CD4-positive, alpha-beta T cell treated with Interleukin-21 for 1 hour (primary cell): ENCODE measurements around the gene ADI1.
"Not testable (repeated sequence)": the region's sequence is repeated elsewhere in the genome, so short reads cannot be mapped to it uniquely, and the experiment has no call there.

ENCODE experiments used
- DNase-seq: peaks from one replicate; pipeline ENCODE4 v3.0.0-alpha.2; 2020

Gene ADI1

DNA sequence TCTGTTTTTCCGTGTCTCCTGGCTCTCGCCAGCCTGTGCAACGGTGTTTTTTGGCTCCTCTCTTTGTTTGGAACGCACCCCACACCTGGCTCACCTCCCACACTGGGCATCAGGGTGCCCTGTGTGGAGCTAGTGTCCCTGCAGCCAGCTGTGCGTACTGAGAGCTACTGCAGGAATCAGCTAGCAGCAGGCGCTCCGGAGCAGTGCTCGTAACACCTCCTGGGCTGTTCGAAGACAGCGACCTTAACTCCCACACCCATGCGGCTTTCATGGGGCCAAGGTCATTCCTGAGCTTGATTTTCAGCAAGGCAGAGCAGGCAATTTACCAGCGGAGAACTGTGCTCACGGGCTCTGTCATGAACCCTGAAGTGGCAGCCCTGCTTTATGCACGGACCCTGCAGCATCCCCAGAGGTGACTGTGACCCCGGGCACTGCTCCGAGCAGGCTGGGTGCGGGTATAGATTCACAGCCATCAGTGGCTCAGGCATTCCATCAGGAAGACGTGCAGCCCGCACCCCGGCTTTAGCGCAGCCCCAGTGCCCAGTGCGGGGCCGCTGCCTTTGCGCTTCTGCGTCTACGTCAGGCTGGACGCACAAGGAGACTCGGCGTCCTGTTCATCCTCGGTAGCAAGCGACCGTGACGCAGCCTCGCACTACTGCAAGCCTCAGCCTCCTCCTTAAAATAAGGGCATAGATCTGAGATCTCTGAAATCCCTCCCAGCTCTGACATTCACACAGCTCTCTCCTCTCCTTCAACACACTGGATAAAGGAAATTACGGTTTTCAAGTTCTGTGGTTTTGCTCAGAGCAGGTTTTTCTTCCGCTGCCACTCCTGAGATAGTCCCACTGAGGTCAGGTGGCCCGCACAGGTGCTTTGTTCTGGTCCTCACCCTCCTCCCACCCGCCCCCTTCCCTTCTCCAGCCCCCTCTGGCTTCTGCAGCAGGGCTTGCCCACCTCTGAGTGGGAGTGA, 58.2 kb downstream of the ADI1 start:
- no peak for DNase-seq

DNA sequence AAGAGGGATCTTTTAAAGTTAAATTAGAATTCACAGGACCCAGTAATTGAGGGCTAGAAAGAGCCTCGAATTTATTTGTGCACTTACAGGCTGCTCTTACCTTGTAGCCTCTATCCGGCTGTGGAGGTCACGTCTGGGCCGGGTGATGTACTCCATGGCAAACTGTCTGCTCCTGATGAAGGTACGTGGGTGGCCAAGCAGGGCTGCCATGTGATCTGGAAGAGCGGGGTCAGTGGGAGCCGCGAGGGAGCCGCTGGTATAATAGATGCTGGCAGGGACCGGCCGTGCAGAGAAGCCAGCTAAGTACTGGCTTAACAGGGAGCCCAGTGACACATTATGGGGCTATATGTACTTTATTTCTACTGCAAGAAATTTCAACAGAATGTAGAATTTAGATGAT, 59.2 kb downstream of the ADI1 start:
- no peak for DNase-seq

DNA sequence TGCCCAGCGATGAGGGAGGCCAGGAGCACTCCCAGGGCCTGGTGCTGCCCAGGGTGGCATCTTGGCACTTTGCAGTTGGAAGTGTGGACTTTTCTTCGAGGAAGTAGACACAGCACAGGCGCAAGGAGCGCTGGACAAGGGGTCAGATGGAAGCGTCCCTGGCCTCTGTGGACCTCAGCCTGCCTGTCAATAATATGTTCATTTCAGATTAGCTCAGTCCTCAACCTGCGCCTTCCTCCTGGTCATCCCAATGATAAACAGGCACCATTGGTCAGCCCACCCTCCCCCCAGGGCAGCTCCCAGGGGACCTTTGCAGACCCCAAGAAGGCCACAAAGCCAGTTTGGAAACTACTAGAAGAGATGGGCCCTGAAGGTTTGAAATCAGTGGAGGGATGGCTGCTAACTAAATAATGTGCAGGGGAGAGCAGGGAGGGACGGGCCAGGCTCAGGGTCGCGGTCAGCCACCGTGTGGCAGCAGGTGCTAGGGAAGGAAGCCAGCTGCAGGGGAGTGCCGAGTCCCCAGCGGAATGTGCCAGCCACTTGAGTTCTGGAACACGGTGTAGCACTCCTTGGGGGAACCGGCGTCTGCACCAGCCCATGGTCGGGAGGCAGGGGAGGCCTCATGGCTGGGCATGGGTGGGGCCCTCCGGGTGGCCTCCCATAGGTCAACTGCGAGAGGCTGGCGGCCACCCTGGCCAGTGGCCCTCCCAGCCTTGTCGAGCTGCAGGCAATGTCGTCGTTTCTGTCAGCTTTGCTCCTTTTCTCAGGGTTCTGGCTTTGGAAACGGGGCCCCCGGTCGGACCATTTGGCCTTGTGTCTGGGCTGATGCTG, 59.9 kb downstream of the ADI1 start:
- no peak for DNase-seq

GRCh38 chr2:3458396-3459184, 60.7 kb downstream of the ADI1 start:
- no peak for DNase-seq

GRCh38 chr2:3457524-3458395, 61.6 kb downstream of the ADI1 start:
- DNase-seq, result no peak

DNA sequence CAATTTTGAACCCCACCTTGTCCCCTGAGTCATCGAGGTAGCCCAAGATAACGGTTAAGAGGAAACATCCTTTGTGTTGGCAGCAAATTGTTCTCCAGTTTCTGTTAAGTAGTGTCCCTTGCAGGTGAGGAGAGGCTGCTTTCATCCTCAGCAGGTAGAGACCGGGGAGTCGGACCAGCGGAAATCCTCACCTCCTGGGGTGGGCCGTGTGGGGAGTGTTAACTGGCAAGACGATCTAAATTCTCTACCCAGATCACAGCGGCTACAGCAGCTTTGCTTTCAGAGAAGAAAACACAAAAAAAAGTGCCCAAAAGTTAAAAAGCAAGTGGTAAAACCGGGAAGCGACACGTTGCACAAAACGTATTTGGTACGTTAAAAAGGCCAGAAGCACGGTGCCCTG, 63.2 kb downstream of the ADI1 start:
- DNase-seq, result no peak

GRCh38 chr2:3454802-3455201, 64.5 kb downstream of the ADI1 start:
- DNase-seq, result no peak

DNA sequence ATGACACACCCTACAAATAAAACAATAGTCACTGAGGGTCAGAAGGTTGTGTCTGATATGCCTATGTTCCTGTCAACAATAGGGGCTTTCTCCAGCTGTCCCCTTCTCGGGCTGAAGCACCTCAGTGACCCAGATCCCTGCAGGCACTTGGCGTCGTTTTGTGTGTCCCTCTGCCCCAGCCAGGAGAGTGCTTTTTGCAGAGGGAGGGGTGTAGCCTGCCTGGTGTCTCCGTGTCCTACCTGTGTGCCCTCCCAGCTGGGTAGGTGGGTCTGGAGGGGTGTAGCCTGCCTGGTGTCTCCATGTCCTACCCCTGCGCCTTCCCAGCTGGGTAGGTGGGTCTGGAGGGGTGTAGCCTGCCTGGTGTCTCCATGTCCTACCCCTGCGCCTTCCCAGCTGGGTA, 65.3 kb downstream of the ADI1 start:
- DNase-seq, result not testable (repeated sequence)

DNA sequence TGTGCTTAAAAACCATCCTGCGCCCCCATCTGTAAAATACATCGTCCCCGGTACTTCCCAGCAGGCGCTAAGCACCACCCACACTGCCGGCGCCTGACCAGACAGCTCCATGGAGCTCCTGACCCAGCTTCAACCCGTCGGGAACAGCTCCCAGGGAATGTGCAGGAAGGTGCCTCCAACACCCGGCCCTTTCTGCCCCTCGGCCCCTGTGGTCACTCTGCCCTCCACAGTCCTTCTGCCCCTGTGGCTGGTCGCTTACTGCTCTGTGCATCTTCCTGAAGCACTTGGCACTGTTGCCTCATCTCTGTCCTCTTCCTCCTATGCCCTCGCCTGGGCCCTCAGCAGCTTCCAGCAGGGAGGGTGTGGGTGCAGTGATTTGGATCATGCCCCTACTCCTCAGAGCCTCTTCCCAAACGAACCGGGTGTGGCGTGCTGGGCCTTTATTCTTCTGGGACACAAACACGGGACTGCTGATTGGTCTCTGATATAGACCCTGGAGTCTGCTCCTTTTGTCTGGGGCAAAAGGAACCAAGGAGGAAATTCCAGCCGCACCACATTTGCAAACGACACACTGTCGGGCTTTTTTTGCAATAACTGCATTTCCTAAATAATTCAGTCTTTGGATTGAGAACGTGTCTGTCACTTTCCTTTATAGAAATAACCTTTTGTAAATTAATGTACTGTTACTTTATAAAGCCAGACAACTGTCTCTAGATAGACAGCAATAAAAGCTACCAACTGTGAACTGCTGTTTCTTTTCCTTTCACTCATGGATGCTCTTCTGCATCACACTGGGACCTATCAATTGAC, 65.9 kb downstream of the ADI1 start:
- DNase-seq, result no peak

GRCh38 chr2:3451926-3452671, 67.2 kb downstream of the ADI1 start:
- DNase-seq, result no peak

- DNase-seq, result no peak
Measured at GRCh38 chr2:3451169-3451568, 68.2 kb downstream of the ADI1 start.

- DNase-seq, result no peak
Measured at GRCh38 chr2:3450385-3451010, 68.8 kb downstream of the ADI1 start.

DNA sequence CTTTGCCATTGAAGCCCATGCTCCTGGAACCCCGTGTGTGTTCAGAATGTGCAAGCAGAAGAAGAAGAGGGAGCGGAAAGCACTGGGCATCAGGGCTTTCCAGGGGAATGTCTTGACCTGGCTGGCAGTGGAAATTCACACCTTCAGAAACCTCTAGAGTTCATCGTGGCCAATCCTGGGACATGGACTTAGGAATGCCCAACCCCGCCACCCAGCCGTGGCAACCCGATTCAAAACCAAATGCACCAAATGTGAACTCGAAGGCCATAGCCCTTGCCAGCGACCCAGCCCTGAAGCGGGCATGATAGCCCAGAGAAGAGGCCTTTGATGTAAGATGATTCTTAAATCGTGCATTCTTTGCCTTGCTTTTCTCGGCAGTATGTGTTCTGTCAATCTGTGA, 69.4 kb downstream of the ADI1 start:
- DNase-seq, result no peak

- DNase-seq, result no peak
Measured at GRCh38 chr2:3449086-3449485, 70.2 kb downstream of the ADI1 start.

- DNase-seq, result not testable (repeated sequence)
Measured at GRCh38 chr2:3448441-3448911, 70.9 kb downstream of the ADI1 start.

DNA sequence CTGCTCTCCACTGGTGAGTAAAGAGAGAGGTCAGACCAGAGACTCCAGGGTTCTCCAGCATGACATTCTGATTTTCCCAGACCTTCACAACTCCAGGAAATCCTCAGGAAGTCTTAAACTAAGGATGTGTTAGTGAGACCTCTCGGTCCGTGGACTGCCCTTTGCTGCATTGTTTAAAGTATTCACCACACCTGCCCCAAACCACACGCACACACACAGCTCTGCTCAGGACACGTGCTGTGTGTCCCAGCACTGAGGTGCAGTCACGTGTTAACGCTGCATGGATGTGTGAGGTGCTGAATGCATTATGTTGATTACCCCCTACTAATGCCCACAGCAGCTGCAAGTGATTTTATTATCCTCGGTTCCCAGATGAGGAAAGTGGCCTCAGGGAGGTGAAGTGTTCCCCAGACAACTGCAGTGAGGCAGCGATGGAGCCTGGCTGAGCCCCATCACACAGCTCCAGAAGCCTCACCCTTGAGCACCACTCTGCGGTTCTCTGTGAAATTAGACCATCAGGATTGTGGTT, 71.5 kb downstream of the ADI1 start:
- no peak for DNase-seq
